Heart right ventricle (tissue), 16 donors: ENCODE measurements around the gene KCNK10. TPM values are rescaled to one million over a fixed set of nuclear protein-coding genes. Genes with fewer than 3 reads are reported as not detected.

Experiments
- ATAC-seq, 8 donors: fragments of 200-7000 bp; cut with Tn5 transposase; one replicate each; pipeline ENCODE4 v1.9.1; 2020; ENCODE audit warnings: mild to moderate bottlenecking in 8 of 8, moderate library complexity in 8 of 8, moderate number of reproducible peaks in 1 of 8
- DNase-seq, 2 donors: peaks; one replicate each; pipeline ENCODE4 v3.0.0-alpha.2; 2020
- H3K27ac ChIP-seq, 10 donors: fragments of 200-600 bp; sonication (generic) in 2 of 10; one replicate each; pipeline versions ENCODE4 v1.5.0 to v1.8.0; 2020 to 2022; ENCODE audit warnings: mild to moderate bottlenecking in 3 of 10
- H3K27me3 ChIP-seq, 7 donors: fragments of 200-600 bp; one replicate each; pipeline ENCODE4 v1.8.0; 2021 to 2022; ENCODE audit warnings: mild to moderate bottlenecking in 2 of 7
- H3K36me3 ChIP-seq, 9 donors: fragments of 200-600 bp; sonication (generic) in 1 of 9; one replicate each; pipeline versions ENCODE4 v1.5.0 to v1.8.0; 2020 to 2022; ENCODE audit warnings: mild to moderate bottlenecking in 2 of 9
- H3K4me1 ChIP-seq, 9 donors: fragments of 200-600 bp; sonication (generic) in 1 of 9; one replicate each; pipeline versions ENCODE4 v1.5.0 to v1.8.0; 2020 to 2022; ENCODE audit warnings: mild to moderate bottlenecking in 4 of 9
- H3K4me3 ChIP-seq, 10 donors: fragments of 200-600 bp; sonication (generic) in 2 of 10; one replicate each; pipeline versions ENCODE4 v1.5.0 to v1.8.0; 2020 to 2022; ENCODE audit warnings: mild to moderate bottlenecking in 7 of 10, moderate library complexity in 2 of 10
- H3K9me3 ChIP-seq, 11 donors: fragments of 200-600 bp in 10 of 11; sonication (generic) in 2 of 11; one replicate each; pipeline versions ENCODE4 v1.5.0 to v1.8.0; 2013 to 2022; ENCODE audit warnings: mild to moderate bottlenecking in 2 of 11, control low read depth in 1 of 11, moderate library complexity in 1 of 11
- WGBS, 2 donors: extraction: QIAGEN DNeasy Blood & Tissue Kit; methylation state at CpG; one replicate each; pipeline ENCODE4 v1.1.7; 2013; ENCODE audit warnings: inconsistent platforms in 1 of 2; 5-methylcytosine and 5-hydroxymethylcytosine counted together
- intact Hi-C, 10 donors: fragments of 100-400 bp; cut with DNase I; formaldehyde crosslinking; loops; one replicate each; pipeline versions ENCODE4 v1.11.1 to v1.14.2; 2022
- polyA plus RNA-seq, 2 donors: library from polyadenylated mRNA; stranded (reverse); fragments of 200-250 nt; gene quantifications; one replicate each; pipeline ENCODE4 v1.2.3, GENCODE V29; 2013
- total RNA-seq, 10 donors: library from RNA; stranded (reverse); fragmentation: NEBNext Ultra II Directional in 3 of 10; extraction: Animal tissue kit (Norgen Biotek cat#: 25700) in 3 of 10; gene quantifications; one replicate each; pipeline versions ENCODE4 v1.2.1 to v1.2.4, GENCODE V29; 2021 to 2023
- TF ChIP-seq, protein P1 (sequence below), 9 donors: fragments of 200-600 bp; sonication (generic) in 2 of 9; IDR thresholded peaks; one replicate each; pipeline versions ENCODE4 v1.5.0 to v1.8.0; 2021 to 2022; ENCODE audit warnings: antibody characterized with exemption in 9 of 9, mild to moderate bottlenecking in 5 of 9, moderate library complexity in 1 of 9
- donor health status: Arrhythmogenic right ventricular cardiomyopathy.
- donor health status: ischemic (EF 13 %, LVEDD 7.1; RV severe dilation, severe dysfunction).
- donor health status: healthy with polysubstance abuse.
- donor health status: DM: no; HTN: yes; CAD: no.
- donor health status: DM: no; HTN: no; CAD: no.
- donor health status: ischemic (EF 25% LVEDD 6.9; RV normal size, moderate dysfunction).
- donor health status: ischemic (EF 25% LVEDD 5.7; RV mildly dilated, moderate dysfunction).
- donor health status: healthy.
- donor health status: DM: yes; HTN: yes; CAD: no.
- donor health status: Ischemic cardiomyopathy.
- donor health status: ischemic (EF 35%, LVEDD 5.7; RV mildly dilated, moderate dysfunction).
- donor health status: nonischemic (EF 11% LVEDD 7.7; RV severe dilation, severe dysfunction).
- donor health status: DM: yes; HTN: yes; CAD: no.
- donor health status: PGD.
- donor health status: ischemic (EF 29% LVEDD 5.4; RV normal size, mild dysfunction).
- donor health status: nonischemic (EF 23%, LVEDD 6.1; RV moderate dilation, normal function).

Gene KCNK10
- total and polyA plus RNA-seq, 12 donors, result 0.01 to 0.21 (median 0.11) TPM; not detected in 9

DNA sequence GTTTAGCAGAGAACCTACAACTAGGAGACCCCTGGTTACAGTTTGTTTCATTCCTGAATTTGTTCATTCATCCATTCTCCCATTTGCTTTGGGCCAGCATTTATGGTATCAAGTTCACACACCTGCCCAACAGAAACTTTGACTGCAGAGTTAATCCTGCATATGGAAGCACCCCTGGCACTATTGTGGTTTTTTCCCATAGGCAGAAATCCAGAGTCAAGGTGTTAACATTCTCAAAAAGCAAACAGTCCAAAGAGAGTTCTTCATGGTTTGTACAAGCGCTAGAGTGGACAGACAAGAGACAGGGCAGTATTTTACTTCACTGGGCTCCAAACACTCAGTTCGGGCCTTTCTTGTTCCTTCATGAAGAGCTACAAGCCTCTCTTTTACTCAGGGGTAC, 51.9 kb downstream of the KCNK10 start:
- Histone ChIP-seq H3K27ac (no peak overlapping the region), H3K36me3 (no peaks in the 10 kb centered on the region), H3K4me1 (no peaks in the 10 kb centered on the region), H3K27me3 (peaks cover 0 to 15% (median 0%) of the 10 kb centered on the region in 7 donors), H3K9me3 (no peaks in the 10 kb centered on the region), H3K4me3 (no peak overlapping the region)
- DNase-seq (no peak), ATAC-seq (no peak)
- WGBS, 2 donors, result 63 to 90% methylated on average over 2 of the region's 2 CpGs
- TF ChIP-seq, protein P1, sequence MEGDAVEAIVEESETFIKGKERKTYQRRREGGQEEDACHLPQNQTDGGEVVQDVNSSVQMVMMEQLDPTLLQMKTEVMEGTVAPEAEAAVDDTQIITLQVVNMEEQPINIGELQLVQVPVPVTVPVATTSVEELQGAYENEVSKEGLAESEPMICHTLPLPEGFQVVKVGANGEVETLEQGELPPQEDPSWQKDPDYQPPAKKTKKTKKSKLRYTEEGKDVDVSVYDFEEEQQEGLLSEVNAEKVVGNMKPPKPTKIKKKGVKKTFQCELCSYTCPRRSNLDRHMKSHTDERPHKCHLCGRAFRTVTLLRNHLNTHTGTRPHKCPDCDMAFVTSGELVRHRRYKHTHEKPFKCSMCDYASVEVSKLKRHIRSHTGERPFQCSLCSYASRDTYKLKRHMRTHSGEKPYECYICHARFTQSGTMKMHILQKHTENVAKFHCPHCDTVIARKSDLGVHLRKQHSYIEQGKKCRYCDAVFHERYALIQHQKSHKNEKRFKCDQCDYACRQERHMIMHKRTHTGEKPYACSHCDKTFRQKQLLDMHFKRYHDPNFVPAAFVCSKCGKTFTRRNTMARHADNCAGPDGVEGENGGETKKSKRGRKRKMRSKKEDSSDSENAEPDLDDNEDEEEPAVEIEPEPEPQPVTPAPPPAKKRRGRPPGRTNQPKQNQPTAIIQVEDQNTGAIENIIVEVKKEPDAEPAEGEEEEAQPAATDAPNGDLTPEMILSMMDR (IDR thresholded peaks at IDR 0.05), result no peak
- intact Hi-C loops, result no loop called here

DNA sequence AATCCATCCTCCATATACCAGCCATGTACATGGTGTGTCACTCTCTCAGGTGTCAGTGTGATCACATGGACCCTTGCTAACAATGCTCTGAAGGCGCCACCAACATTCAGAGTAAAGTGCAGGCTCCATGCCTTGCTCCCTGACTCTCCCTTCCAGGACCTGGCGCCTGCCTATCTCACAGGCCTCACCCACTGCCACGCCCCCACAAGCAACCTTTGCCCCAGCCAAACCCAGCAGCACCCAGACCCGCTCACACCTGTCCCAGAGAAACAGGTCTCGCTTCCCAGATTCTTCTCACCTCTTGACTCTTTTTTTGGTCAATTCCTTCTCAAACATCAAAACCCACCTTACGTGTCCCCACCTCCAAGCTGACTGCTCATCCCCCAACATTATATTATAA, 52.3 kb downstream of the KCNK10 start:
- TF ChIP-seq, protein P1 (IDR thresholded peaks at IDR 0.05), result no peak

DNA sequence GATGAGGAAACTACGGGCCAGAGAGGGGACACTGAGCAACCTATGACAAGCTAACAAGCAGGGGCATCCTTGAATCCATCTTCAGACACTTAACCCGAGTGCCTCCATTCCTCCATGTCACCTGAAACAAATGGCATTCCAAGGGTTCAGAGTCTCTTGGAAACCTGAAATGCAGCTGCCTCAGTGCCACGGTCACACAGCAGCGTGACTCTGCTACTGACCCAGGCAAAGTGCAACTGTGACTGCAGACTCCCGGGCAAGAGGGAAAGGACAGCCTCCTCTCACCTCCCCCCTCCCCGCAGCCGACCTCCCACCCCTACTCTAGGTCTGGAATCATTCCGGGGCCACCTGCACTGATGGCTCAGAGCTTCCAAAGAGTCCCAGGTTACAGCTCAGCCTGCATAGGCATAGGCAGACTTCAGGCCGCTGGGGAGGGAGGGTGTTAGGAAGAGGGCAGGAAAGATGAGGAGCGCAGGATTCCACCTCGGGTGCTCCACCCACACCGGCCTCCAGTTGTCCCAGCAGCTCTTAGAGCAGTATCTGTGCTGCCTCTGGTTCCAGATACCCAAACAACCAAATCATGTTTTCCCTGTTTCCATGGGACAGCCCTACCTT, 53.2 kb downstream of the KCNK10 start:
- no peaks in the 10 kb centered on the region for H3K9me3 ChIP-seq
- TF ChIP-seq, protein P1 (IDR thresholded peaks at IDR 0.05), result no peak
- H3K27ac ChIP-seq, result no peak overlapping the region
- 54 to 56% methylated on average over 12 of the region's 12 CpGs for WGBS, 2 donors
- ATAC-seq (no peak), DNase-seq (no peak)
- H3K27me3 ChIP-seq, result peaks cover 0 to 15% (median 0%) of the 10 kb centered on the region in 7 donors
- no peaks in the 10 kb centered on the region for H3K4me1 ChIP-seq
- no peaks in the 10 kb centered on the region for H3K36me3 ChIP-seq
- intact Hi-C loops, result no loop called here
- H3K4me3 ChIP-seq, result no peak overlapping the region

More for the DNA sequence above, 52.3 kb downstream of the KCNK10 start:
- 52 to 58% methylated on average over 6 of the region's 6 CpGs for WGBS, 2 donors
- Histone ChIP-seq H3K4me3 (no peak overlapping the region), H3K27me3 (peaks cover 0 to 15% (median 0%) of the 10 kb centered on the region in 7 donors), H3K27ac (no peak overlapping the region), H3K36me3 (no peaks in the 10 kb centered on the region), H3K4me1 (no peaks in the 10 kb centered on the region), H3K9me3 (no peaks in the 10 kb centered on the region)
- ATAC-seq (no peak), DNase-seq (no peak)
- intact Hi-C loops, result no loop called here

GRCh38 chr14:88266474-88266873, 56.6 kb downstream of the KCNK10 start:
- H3K27me3 ChIP-seq, result peaks cover 0 to 15% (median 0%) of the 10 kb centered on the region in 7 donors
- ATAC-seq (no peak), DNase-seq (no peak)
- H3K9me3 ChIP-seq, result no peaks in the 10 kb centered on the region
- WGBS, 2 donors, result 81 to 95% methylated on average over 2 of the region's 2 CpGs
- H3K4me3 ChIP-seq, result no peak overlapping the region
- intact Hi-C loops, result no loop called here
- TF ChIP-seq, protein P1 (IDR thresholded peaks at IDR 0.05), result no peak
- H3K4me1 ChIP-seq, result no peaks in the 10 kb centered on the region
- no peaks in the 10 kb centered on the region for H3K36me3 ChIP-seq
- H3K27ac ChIP-seq, result no peak overlapping the region
